ENCODE data around the gene COL25A1.
A peak's percentile ranks its signal among the peaks of the same experiment; 100 is the strongest.
"Not testable (repeated sequence)": the region's sequence is repeated elsewhere in the genome, so short reads cannot be mapped to it uniquely, and the experiment has no call there.

The COL25A1 gene

GRCh38 chr4:109164011-109164410, 138.4 kb downstream of the COL25A1 start:
- DNase-seq, result no peak

DNA sequence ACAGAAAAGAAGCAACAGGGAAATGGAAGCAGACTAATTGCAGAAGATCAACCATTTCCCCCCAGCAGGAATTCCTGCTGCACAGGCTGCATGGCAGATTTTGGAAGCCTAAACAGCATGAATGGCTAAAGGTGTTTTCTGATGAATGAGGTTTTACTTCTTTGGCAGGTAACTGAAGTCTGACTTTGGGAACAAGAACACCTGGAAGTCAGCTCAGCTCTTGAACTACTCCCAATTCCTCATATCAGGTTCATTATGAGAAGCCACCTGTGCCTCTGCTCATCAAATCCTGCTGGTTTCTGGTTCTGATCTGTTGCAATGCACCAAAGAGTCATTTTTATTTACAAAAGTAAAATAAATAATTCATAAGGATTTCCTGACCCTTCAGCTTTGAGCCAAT, 139.0 kb downstream of the COL25A1 start:
- no peak for DNase-seq

DNA sequence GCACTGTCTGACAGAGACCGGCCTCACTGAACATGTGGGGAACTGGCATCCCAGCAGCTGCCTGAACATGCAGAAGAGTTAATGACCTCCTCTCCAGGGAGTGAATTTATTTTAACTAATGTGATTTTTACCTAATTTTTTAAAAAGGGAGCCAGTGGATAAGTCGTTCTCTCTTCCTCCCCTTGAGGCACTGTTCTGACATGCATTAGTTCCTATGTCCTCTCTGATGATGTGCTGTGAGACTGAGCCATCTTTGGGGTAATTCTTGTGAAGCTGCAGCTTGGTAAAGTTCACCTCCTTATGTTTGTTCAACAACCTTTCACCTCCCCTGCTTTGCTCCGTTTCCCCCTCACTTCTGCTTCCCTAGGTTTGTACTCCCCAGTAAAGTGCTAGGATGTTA, 139.7 kb downstream of the COL25A1 start:
- DNase-seq, result no peak

GRCh38 chr4:109160494-109160893, 142.0 kb downstream of the COL25A1 start:
- DNase-seq, result no peak

DNA sequence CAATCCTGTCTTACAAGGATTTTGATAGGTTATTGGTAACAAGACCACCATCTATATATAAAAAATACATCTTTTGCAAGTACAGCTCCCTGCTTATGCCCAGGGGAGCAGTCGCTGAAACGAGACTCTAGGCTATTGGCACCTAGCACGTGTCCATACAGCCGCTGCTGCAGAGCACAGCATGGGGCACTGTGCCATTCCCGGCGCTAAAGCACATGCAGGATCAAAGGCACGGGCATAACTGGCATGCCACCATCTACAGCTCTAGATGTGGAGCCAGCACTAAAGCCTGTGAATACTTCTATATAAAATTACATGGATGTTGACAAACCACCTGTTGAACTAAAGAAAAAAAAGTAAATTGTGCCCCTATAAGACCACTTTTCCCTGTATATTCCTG, 144.8 kb downstream of the COL25A1 start:
- no peak for DNase-seq

- DNase-seq, result no peak
Observed at GRCh38 chr4:109157205-109157604, 145.3 kb downstream of the COL25A1 start.

GRCh38 chr4:109156356-109156755, 146.1 kb downstream of the COL25A1 start:
- peak; percentile 11 for DNase-seq

DNA sequence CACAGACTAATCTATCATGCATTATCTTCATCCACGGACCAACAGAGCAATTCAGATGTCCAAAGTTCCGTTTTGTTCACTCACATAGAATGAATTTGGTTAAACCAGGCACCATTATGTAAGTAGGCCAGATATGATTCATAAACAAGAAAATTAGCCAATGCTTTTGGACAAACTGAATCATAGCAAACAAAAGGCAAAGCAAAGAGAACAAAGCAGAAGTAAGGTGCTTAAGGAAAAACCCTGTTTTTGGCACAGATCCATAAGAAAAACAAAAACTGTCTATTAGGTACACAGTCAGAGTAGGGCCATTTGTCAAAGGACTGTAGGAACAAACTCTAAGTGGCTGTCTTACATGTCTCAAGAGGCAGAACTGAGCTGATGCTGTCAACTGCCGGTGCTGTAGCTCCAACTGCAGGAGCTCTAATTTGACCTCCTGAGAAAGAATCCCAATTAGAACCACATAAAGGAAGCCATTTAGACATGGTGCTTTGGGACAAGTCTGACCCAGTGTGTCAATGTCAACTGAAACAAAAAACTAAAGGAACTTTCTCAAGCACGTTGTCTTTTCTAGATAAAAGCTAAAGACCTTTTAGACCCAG, 146.7 kb downstream of the COL25A1 start:
- no peak for DNase-seq

DNA sequence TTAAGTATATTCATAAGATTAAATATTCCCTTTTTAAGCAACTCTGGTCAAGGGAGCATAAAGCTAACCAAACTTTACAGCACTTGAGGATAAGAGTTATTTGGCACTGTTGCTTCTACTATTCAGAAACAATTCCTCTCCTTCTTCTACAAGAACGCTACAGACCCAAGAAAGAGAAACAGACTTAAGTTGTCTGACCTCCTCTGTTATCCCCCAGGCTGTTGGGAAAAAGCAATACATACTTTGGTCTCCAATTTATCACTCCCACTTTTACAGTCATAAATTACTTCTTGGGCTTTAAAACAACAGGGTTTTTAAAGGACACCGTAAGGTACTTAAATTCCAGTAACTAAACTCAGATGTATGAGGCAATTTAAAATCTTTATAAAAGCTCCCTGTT, 147.4 kb downstream of the COL25A1 start:
- DNase-seq, result no peak

DNA sequence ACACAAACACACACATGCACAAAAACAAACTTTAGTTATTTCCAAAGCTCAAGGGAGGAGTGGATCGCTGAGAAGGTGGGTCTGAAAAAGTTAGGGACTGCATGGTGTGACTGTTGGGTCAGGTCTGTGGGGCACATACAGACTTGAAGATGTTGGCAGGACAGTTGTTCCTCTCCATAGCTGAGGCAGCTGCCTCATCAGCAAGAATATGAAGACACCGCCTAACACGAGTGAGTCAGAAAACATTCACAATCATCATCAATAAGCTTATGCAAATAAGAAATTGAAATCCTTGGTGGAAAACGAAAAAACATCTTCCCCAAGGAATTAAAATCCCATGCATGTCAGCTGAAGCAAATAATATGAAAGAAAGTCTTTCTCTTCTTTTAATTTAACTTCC, 148.0 kb downstream of the COL25A1 start:
- no peak for DNase-seq

GRCh38 chr4:109149836-109150235, 152.6 kb downstream of the COL25A1 start:
- no peak for DNase-seq

GRCh38 chr4:109148577-109149075, 153.8 kb downstream of the COL25A1 start:
- DNase-seq, result no peak

DNA sequence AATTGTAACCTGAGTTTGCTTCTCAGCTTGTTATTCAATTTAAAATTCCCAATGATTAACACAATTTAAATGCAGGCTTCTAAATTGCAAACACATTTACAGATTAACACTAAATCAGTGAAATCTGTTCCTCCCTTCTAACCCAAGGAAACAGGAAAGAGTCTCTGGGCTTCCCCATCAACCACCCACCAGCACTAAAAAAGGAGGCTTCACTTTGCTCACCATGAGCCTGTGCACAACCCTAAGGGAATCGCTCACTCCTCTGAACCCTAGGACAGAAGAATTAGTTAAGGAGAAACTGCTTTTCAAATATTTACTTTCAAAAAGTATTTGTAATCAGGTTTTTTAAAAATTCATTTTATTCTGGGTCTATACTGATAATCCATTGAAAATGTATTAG, 155.3 kb downstream of the COL25A1 start:
- DNase-seq, result no peak

- DNase-seq, result no peak
Observed at GRCh38 chr4:109146499-109146898, 156.0 kb downstream of the COL25A1 start.

DNA sequence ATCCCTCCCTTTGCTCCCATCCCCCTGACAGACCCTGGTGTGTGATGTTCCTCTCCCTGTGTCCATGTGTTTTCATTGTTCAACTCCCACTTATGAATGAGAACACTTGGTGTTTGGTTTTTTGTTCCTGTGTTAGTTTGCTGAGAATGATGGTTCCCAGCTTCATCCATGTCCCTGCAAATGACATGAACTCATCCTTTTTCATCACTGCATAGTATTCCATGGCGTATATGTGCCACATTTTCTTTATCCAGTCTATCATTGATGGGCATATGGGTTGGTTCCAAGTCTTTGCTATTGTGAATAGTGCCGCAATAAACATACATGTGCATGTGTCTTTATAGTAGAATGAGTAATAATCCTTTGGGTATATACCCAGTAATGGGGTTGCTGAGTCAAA, 164.3 kb downstream of the COL25A1 start:
- DNase-seq, result not testable (repeated sequence)

GRCh38 chr4:109134921-109135320, 167.5 kb downstream of the COL25A1 start:
- DNase-seq, result no peak

GRCh38 chr4:109134268-109134667, 168.2 kb downstream of the COL25A1 start:
- no peak for DNase-seq

DNA sequence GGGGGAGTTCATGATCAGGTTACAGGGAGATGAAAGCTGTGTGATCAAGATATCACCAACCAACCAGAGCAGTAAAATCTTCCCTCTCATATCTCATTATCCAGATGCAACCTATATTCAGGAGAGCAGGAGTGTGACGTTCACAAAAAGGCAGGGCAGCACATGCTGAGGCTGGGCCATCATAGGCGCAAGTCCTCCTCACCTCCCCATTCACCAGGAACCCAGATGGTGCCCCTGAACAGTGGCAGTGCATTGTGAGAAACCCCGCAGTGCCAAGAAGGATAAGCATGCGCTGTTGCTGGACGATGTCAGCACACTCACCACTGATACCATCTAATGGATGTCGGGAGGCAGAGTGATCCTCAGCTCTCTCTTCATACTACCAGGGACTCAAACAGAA, 170.9 kb downstream of the COL25A1 start:
- DNase-seq, result no peak

DNA sequence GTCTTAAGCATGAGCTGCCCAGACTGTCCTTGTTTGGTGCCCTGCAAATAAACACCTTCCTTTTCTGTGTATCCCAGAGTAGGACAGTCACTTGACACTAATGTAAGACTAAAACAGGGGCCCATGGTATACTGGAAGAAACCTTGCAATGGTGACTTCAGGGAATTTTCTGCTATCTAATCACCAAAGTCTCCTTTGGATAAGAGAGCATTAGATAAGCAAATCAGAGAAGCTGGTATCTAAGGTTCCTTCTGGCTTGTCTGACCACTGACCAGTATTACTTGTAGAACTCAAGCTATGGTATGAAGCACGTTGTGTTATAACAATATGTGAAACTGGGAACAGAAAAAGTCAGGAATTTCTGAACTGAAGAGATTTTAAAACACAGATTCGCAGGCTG, 173.9 kb downstream of the COL25A1 start:
- DNase-seq, result no peak

- no peak for DNase-seq
Observed at GRCh38 chr4:109127866-109128265, 174.6 kb downstream of the COL25A1 start.

DNA sequence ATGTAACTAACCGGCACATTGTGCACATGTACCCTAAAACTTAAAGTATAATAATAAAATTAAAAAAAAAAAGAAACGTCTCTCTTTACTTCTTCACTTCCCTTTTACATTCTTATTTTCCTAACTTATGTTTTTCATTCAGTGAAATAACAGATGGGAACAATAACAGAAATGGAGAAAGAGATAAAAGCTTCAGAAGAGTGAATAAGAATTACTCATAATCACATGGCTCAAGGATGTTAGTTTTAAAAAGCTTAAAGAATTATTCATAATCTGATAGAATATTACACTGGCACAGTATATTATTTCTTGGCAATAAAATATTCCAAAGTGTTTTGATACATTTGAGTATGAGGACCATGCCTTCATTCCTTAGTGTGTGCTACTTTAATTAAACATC, 175.6 kb downstream of the COL25A1 start:
- DNase-seq, result no peak

GRCh38 chr4:109125084-109125483, 177.4 kb downstream of the COL25A1 start:
- no peak for DNase-seq

GRCh38 chr4:109123951-109124350, 178.5 kb downstream of the COL25A1 start:
- DNase-seq, result no peak

DNA sequence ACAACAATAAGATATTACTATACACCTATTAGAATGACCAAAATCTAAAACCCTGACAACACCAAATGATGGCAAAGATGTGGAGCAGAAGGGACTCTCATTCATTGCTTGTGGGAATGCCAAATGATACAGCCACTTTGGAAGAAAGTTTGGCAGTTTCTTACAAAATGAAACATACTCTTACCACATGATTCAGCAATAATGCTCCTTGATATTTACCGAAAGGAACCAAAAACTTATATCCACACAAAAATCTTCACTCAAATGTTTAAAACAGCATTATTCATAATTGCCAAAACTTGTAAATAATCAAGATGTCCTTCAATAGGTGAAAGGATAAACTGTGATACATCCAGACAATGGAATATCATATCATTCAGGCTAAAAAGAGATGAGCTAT, 180.9 kb downstream of the COL25A1 start:
- DNase-seq, result no peak

GRCh38 chr4:109119852-109120251, 182.6 kb downstream of the COL25A1 start:
- no peak for DNase-seq

GRCh38 chr4:109118635-109119034, 183.8 kb downstream of the COL25A1 start:
- no peak for DNase-seq
